HG02759 (cell line): Measurements from ENCODE around the gene HS3ST5.
A peak's percentile ranks its signal among the peaks of the same experiment; 100 is the strongest.
"Not testable (repeated sequence)": the region's sequence is repeated elsewhere in the genome, so short reads cannot be mapped to it uniquely, and the experiment has no call there.

Experiments used
- ATAC-seq: cut with Tn5 transposase; IDR thresholded peaks from one replicate; pipeline ENCODE4 v1.9.1; 2021; ENCODE audit warnings: mild to moderate bottlenecking, moderate library complexity; ENCODE audit not compliant: unreplicated experiment

HS3ST5 gene

DNA sequence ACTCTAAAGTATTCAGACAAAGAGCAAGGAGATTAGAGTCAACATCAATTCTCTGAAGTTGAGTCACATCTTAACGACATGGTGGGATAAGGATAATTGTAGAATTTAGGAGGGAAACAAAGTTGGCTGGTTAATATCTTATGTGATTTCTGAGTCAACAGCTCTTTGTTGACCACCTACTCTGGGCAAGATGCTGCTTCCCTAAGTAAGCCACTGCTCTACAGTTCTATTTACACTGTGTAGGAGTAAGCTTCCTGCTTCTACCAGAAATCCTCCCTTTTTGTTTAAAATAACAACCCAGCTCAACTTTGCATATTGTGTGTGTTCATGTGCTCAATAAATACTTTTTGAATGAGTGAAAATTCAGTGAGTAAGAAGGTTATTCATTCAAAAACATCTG, 3.1 kb downstream of the HS3ST5 start:
- ATAC-seq = no peak

- peak; percentile 52 for ATAC-seq
Measured at GRCh38 chr6:114334237-114334636, 8.6 kb downstream of the HS3ST5 start.

- no peak for ATAC-seq
Measured at GRCh38 chr6:114327074-114327473, 15.7 kb downstream of the HS3ST5 start.

DNA sequence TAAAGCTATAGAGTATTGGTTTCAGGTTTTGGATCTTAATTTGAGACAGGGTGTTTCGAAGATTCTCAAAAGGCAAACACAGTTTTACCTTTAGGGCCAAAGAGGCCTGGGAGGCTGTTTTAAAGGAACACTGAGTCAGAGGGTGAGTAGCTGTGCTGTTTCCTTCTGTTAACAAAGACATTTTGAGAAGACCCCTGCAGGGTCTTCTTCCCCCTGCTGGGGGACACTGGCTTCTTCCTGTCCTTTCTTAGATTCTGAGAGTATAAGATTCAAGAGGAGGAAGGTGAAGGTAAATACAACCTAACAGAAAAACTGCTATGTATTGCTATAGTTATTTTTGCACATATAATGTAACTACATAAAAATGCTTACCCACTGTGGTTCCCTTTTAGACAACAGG, 19.0 kb downstream of the HS3ST5 start:
- ATAC-seq = no peak

DNA sequence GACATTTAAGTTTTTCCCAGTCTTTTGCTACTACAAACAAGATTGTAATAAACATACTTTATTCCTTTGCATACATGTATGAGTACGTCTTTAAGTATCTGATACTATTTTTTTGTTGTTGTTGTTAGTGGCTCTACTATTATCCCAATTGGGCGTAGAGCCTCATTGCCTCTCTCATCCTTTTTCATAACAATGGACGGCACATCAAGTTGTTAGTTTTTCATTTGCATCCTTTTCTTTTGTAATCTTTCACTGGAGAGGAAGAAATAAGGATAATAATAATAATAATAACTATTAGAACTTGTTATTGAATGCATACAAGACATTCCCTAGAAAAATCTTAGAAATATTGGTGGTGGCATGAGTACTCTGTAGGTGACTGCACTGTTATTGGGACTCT, 23.1 kb downstream of the HS3ST5 start:
- ATAC-seq = no peak

DNA sequence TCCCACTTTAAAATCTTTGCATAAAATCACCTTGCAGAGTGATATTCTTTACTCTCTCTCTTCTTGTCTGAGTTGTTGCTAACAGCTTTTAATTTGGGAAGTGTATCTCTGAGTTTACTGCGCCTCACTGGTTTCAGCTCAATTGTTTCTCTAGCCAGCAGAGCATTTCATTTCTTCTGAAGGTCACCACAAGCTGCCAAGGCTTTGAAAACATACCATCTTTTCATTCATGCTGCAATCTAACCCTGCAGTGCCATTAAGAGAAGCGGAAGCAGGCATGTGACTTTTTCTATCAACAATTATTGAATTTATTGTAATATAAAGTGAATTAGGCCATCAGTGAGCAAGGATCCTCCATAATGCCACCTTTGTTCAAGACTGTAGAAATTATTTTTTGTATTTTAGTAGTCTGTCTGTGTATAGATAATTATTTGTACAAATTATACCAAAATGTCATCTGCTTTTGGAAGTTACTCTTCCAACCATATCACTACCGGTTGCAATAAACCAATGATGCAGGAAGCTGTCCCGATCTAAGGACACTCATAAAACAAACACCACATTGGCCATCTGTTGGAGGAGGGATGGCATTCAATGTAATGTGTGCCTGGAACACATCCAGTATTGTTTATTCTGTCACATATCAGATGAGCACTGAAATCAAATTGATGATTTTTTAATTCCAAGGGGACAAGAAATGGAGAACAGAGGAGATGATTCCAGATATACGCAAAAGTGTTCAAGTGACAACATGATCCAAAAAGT, 26.8 kb downstream of the HS3ST5 start:
- no peak for ATAC-seq

- ATAC-seq = not testable (repeated sequence)
Measured at GRCh38 chr6:114313816-114314215, 29.0 kb downstream of the HS3ST5 start.

DNA sequence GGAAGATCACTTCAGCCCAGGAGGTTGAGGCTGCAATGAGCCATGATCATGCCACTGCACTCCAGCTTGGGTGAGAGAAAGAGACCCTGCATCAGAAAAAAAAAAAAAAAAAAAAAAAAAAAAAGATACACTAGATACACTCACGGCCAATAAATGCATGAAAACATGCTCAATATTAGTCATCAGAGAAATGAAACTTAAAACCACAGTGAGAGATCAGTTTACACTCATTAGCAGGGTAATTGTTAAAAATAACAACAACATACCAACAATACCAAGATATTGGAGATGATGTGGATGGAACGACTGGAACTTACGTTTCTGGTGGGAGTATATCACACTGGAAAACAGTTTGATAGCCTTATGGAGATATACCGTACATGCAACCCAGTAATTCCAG, 29.9 kb downstream of the HS3ST5 start:
- ATAC-seq = no peak

GRCh38 chr6:114310053-114310452, 32.8 kb downstream of the HS3ST5 start:
- ATAC-seq = no peak

DNA sequence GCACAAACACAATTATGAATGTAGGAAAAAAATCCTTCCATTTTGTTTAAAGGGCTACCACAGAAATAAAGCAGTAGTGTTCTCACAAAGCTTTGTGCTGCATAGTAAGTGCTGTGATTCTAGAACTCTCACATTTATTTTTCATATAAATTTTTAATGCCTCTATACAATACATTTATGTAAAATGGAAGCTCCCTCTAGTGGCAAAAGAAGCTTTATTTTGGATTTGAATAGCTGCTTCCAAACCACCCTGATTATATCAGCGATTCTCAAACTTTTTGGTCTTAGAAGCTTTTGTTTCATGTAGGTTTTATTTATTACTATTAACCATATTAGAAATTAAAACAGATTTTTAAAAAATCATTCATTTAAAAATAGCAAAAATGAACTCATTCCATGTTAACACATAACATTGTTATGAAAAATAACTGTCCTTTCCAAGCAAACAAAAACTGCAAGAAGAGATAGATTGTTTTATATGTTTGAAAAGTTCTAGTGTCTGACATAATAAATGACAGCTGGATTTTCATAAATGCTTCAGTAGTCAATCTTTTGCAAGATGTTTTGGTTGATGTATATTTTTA, 38.4 kb downstream of the HS3ST5 start:
- ATAC-seq = no peak

DNA sequence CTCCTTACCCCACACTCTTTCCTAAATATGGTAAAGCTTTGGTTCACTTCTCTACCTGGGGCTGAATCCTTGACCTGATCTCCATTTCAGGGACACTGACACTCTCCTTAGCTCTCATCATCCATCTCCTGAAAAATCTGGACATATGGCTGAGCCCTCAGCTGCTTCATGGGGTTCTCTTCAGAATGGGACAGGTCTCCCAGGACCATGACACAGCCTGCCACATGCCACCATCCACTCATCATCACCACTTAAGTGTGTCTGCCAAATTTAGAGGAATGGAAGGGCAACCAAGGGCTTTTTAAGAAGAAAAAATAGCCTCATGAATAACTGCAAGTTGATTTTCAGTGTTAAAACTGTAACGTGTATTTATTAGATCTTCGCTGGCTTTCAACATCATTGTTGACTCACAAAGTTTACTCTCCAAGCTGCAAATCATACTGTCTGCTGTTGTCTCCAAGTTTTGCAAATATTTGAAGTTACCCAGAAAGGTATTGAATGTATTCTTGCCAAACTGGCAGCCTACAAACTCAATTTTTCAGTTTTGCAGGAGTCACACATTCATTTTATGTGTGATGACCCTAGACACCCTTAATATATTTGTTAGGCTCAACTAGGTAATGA, 41.1 kb downstream of the HS3ST5 start:
- no peak for ATAC-seq

GRCh38 chr6:114297135-114297534, 45.7 kb downstream of the HS3ST5 start:
- no peak for ATAC-seq

DNA sequence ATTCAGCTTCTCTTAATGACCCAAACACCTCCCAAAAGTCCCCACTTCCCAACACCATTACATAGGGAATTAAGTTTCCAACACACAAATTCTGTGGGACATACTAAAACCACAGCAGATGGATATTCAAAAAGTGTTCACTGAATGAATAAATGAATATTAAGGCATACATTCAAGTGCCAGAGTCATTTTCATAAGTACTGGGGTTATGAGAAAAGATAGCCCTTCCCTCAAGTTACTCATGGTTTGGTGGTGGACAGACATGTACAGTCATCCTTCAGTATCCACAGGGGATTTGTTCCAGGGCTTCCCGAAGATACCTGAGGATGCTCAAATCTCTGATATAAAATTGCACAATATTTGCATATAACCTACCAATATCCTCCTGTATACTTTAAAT, 50.4 kb downstream of the HS3ST5 start:
- no peak for ATAC-seq

- ATAC-seq = no peak
Measured at GRCh38 chr6:114291428-114291827, 51.4 kb downstream of the HS3ST5 start.

GRCh38 chr6:114290864-114291263, 52.0 kb downstream of the HS3ST5 start:
- ATAC-seq = no peak

GRCh38 chr6:114288701-114289495, 53.9 kb downstream of the HS3ST5 start:
- ATAC-seq = no peak

GRCh38 chr6:114287461-114287860, 55.4 kb downstream of the HS3ST5 start:
- no peak for ATAC-seq

GRCh38 chr6:114286211-114286610, 56.6 kb downstream of the HS3ST5 start:
- no peak for ATAC-seq

GRCh38 chr6:114284281-114284680, 58.5 kb downstream of the HS3ST5 start:
- no peak for ATAC-seq

DNA sequence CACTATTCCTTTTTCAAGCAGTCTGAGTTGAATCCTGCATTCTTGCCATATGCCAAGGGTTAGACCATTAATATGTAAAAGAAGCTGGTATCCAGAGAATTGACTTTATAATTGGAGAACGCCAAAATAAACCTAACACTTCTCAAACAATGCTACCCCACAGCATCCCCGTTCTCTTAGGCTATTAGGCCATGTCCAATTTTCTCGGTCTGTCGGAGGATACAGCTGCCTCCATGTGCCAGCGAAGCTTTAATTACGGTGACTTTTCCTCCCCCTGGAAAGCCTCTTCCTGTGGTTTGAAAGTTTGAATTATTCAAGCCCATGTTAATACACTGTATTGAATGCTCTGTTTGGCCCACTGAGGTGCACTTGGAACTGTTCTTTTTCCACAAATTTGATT, 60.5 kb downstream of the HS3ST5 start:
- ATAC-seq = no peak

DNA sequence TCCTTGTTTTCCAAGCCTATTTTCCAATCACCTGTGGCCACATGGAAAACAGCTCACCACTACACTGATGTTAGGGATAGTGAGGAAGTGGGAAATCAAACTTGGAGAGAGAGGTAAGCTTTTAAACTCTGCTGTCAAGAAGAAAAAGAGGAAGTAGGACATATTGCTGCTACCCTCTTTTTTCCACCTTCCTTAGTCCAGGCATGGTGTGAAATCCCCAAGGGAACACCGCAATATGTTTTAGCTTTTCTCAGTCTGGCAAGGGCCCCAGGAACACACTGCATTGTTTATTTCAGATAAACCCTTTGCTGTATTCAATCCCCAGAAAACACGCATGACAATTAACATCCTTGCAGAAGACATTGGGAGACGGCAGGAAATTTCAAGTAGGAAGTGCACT, 61.3 kb downstream of the HS3ST5 start:
- no peak for ATAC-seq
